Transverse colon (tissue), 4 donors: ENCODE measurements around the gene GPR26. TPM values are rescaled to one million over a fixed set of nuclear protein-coding genes. Genes with fewer than 3 reads are reported as not detected.

Experiments
- DNase-seq: peaks from one replicate; pipeline ENCODE4 v3.0.0-alpha.2; 2019
- H3K27ac ChIP-seq, 4 donors: fragments of 200-600 bp; sonication (generic); 2 replicates each; pipeline ENCODE4 v1.5.1; 2016 to 2018; ENCODE audit warnings: inconsistent platforms in 4 of 4
- H3K27me3 ChIP-seq: fragments of 200-600 bp; sonication (generic); 2 replicates; pipeline ENCODE4 v1.5.1; 2017; ENCODE audit warnings: inconsistent platforms
- H3K36me3 ChIP-seq, 4 donors: fragments of 200-600 bp; sonication (generic); 2 replicates each; pipeline ENCODE4 v1.5.1; 2017 to 2019; ENCODE audit warnings: inconsistent platforms in 4 of 4
- H3K4me1 ChIP-seq, 4 donors: fragments of 200-600 bp; sonication (generic); 2 replicates each; pipeline ENCODE4 v1.5.1; 2017 to 2020; ENCODE audit warnings: inconsistent platforms in 4 of 4
- H3K4me3 ChIP-seq, 4 donors: fragments of 200-600 bp; sonication (generic); 1 replicate in 1 of 4; 2 replicates in 3 of 4; pipeline versions ENCODE4 v1.5.1 to v1.6.1; 2017 to 2019; ENCODE audit warnings: inconsistent platforms in 4 of 4
- H3K9me3 ChIP-seq, 2 donors: fragments of 200-600 bp; sonication (generic); 2 replicates each; pipeline ENCODE4 v1.5.1; 2017 to 2019; ENCODE audit warnings: inconsistent platforms in 2 of 2
- CTCF ChIP-seq, 5 experiments: fragments of 200-600 bp in 3 of 5; fragments of 450-650 bp in 2 of 5; sonication (generic) in 3 of 5; IDR thresholded peaks; 1 replicate in 2 of 5; 2 replicates in 3 of 5; pipeline ENCODE4 v1.5.1; 2016 to 2017; ENCODE audit warnings: antibody characterized with exemption in 5 of 5, inconsistent platforms in 3 of 5, mild to moderate bottlenecking in 2 of 5, moderate library complexity in 1 of 5
- EP300 ChIP-seq: sonication (generic); formaldehyde crosslinking; IDR thresholded peaks from one replicate; pipeline ENCODE4 v1.6.1; 2017; ENCODE audit warnings: antibody characterized with exemption, low read depth
- POLR2A ChIP-seq: fragments of 450-650 bp; IDR thresholded peaks from one replicate; pipeline ENCODE4 v1.6.1; 2016; ENCODE audit warnings: antibody characterized with exemption, mild to moderate bottlenecking, moderate library complexity
- POLR2AphosphoS5 ChIP-seq, 3 donors: sonication (generic); formaldehyde crosslinking; IDR thresholded peaks; one replicate each; pipeline ENCODE4 v1.6.1; 2016; ENCODE audit warnings: antibody characterized with exemption in 3 of 3
- WGBS, 2 donors: methylation state at CpG; one replicate each; pipeline ENCODE4 v1.1.5; 2018; ENCODE audit warnings: low coverage in 1 of 2; 5-methylcytosine and 5-hydroxymethylcytosine counted together
- in situ Hi-C, 4 donors: fragments of 200-750 bp; cut with MboI; loops; one replicate each; pipeline versions ENCODE4 v1.15.0 to v1.15.1; 2017; ENCODE audit warnings: low sequenced_read_pairs in 3 of 4, low pct_ligation_motif_present in 1 of 4, low pct_unique_long_range_greater_than_20kb in 1 of 4
- intact Hi-C: fragments of 100-400 bp; cut with DNase I; formaldehyde crosslinking; loops from one replicate; pipeline ENCODE4 v1.15.1; 2023; ENCODE audit warnings: low total_unique reads
- total RNA-seq, 4 donors: library from RNA; depleted of rRNA; stranded (reverse); fragments of >200 nt; gene quantifications; one replicate each; pipeline ENCODE4 v1.1.0, GENCODE V29; 2016

The GPR26 gene
- total RNA-seq, 4 donors from 2014 or later: not detected

DNA sequence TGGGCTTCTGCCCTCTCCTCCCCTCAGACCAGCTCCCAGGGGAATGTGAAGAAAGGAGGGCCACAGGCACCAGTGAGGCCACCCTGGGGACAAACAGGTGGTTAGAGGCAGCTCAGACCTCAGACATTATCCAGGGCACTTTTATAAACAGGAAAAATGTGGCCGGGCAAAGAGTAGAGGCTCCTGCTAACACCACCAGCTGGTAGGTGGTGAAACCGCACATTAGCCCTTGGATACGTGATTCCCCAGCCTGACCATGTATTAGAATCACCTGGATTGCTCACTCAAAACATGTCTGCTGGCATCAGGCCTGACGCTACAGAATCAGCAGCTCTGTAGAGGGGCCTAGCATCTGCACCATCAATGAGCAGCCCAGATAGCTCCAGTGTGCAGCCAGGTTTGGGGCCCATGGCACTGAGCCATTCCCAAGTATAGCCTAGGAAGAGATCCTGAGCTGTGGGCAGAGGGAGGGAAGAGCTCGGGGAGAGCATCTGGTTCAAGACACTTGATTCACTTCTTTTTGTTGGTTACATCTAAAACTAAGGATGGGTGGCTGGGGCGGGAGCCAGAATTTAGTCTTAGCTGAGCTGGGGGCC is 37.1 kb downstream of the GPR26 start:
- Histone ChIP-seq H3K27me3 (no peaks in the 10 kb centered on the region), H3K36me3 (no peaks in the 10 kb centered on the region), H3K4me1 (no peaks in the 10 kb centered on the region), H3K4me3 (no peak overlapping the region), H3K9me3 (no peaks in the 10 kb centered on the region), H3K27ac (no peak overlapping the region)
- in situ Hi-C loops: no loop called here
- TF ChIP-seq POLR2AphosphoS5 (IDR thresholded peaks at IDR 0.05) (no peak), EP300 (no peak), POLR2A (no peak), CTCF (IDR thresholded peaks at IDR 0.05) (no peak)
- WGBS, 2 donors: 73 to 92% methylated on average over 2 to 6 of the region's 6 CpGs
- intact Hi-C loops: no loop called here
- DNase-seq: no peak

DNA sequence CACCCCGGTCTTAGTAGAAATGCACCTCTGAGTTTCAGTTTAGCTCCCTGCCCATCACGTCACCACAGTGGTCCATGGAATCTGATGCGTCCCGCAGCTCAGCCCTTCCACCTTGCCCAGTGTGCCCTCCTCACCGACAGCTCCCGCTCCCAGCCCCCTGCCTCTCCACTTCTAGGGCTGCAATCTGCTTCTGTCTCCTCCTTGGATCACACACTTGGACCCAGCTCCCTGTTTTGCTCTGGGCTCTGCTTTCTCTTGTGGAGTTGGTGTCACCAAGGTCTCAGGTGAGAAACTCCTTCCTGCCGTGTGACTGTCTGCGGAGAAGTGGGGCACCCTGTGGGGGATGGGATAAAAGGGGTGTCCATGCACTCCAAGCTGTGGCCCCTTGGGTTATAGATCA is 37.9 kb downstream of the GPR26 start:
- no peaks in the 10 kb centered on the region for H3K9me3 ChIP-seq
- no peaks in the 10 kb centered on the region for H3K4me1 ChIP-seq
- H3K4me3 ChIP-seq: no peak overlapping the region
- no peak for DNase-seq
- H3K27ac ChIP-seq: no peak overlapping the region
- intact Hi-C loops: no loop called here
- in situ Hi-C loops: no loop called here
- no peaks in the 10 kb centered on the region for H3K27me3 ChIP-seq
- TF ChIP-seq POLR2AphosphoS5 (IDR thresholded peaks at IDR 0.05) (no peak), CTCF (IDR thresholded peaks at IDR 0.05) (no peak), POLR2A (no peak), EP300 (no peak)
- WGBS, 2 donors: 91% methylated on average over 8 of the region's 8 CpGs; no CpG with 5 or more reads in 1 of the 2 donors
- H3K36me3 ChIP-seq: no peaks in the 10 kb centered on the region

GRCh38 chr10:123704812-123705211 is 38.7 kb downstream of the GPR26 start:
- Histone ChIP-seq H3K4me3 (no peak overlapping the region), H3K36me3 (no peaks in the 10 kb centered on the region), H3K4me1 (no peaks in the 10 kb centered on the region), H3K27ac (no peak overlapping the region), H3K27me3 (no peaks in the 10 kb centered on the region), H3K9me3 (no peaks in the 10 kb centered on the region)
- in situ Hi-C loops (no loop called here), intact Hi-C loops (no loop called here)
- WGBS, 2 donors: 47% methylated on average over 6 of the region's 6 CpGs; no CpG with 5 or more reads in 1 of the 2 donors
- no peak for DNase-seq
- TF ChIP-seq POLR2A (no peak), EP300 (no peak), CTCF (IDR thresholded peaks at IDR 0.05) (no peak), POLR2AphosphoS5 (IDR thresholded peaks at IDR 0.05) (no peak)

GRCh38 chr10:123706236-123706635 is 40.1 kb downstream of the GPR26 start:
- intact Hi-C loops: no loop called here

More at GRCh38 chr10:123706236-123706635, 40.1 kb downstream of the GPR26 start:
- no peaks in the 10 kb centered on the region for H3K4me1 ChIP-seq
- H3K9me3 ChIP-seq: no peaks in the 10 kb centered on the region
- in situ Hi-C loops: no loop called here
- H3K27me3 ChIP-seq: no peaks in the 10 kb centered on the region
- no peak overlapping the region for H3K27ac ChIP-seq
- TF ChIP-seq CTCF (IDR thresholded peaks at IDR 0.05): no peak
- TF ChIP-seq POLR2AphosphoS5 (IDR thresholded peaks at IDR 0.05): no peak
- TF ChIP-seq EP300: no peak
- no peak for TF ChIP-seq POLR2A
- no peaks in the 10 kb centered on the region for H3K36me3 ChIP-seq
- no peak overlapping the region for H3K4me3 ChIP-seq
- WGBS, 2 donors: 43 to 71% methylated on average over 2 to 4 of the region's 4 CpGs
- DNase-seq: no peak
